ENCODE measurements around the gene NCKIPSD.

DNA sequence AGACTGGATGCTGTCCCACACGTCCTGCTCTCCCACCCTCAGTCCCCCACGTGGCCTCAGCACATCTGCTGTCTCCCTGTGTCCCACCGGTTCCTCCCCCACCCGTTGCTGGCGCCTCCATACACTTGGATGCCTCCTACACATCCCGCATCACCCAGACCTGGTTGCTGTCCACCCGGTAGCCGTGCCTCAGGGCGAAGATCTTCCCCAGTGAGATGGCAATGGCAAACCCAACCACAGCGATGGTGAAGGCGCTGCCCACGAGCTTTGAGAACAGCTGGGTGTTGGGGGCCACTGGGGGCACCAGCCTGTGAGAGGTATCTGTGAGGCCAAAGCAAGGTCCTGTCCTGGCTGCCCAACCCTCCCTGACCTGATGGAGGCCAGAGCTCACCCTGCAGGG lies 54.9 kb downstream of the NCKIPSD start:
- TF ChIP-seq CTCF (IDR thresholded peaks at IDR 0.05; ENCODE audit: poor library complexity) (no peak), EZH2phosphoT487 (IDR thresholded peaks at IDR 0.05; ENCODE audit: low read depth, severe bottlenecking, unreplicated experiment) (no peak), EZH2 (IDR thresholded peaks at IDR 0.05; ENCODE audit: borderline replicate concordance) (no peak)

Data from hepatocyte (in vitro differentiated cells).